Keratinocyte (primary cell): Measurements from ENCODE around the gene DCST2.

Source experiments
- CTCF ChIP-seq, 3 experiments: IDR thresholded peaks in 1 of 3; conservative IDR thresholded peaks in 1 of 3; optimal IDR thresholded peaks in 1 of 3; 2 replicates in 2 of 3; 3 replicates in 1 of 3; pipeline versions ENCODE3 to v1.5.1; 2011; ENCODE audit warnings: low read length in 3 of 3, mild to moderate bottlenecking in 3 of 3, moderate library complexity in 2 of 3, control low read depth in 1 of 3, inconsistent platforms in 1 of 3; ENCODE audit not compliant: insufficient read depth in 2 of 3; ENCODE audit errors: extremely low read depth in 1 of 3
- EZH2 ChIP-seq: IDR thresholded peaks from one replicate; pipeline ENCODE4 v1.6.1; 2012; ENCODE audit warnings: inconsistent platforms, mild to moderate bottlenecking, low read length, moderate library complexity

GRCh38 chr1:154989195-154989860 is 44.3 kb downstream of the DCST2 start:
- TF ChIP-seq CTCF (optimal IDR thresholded peaks at IDR 0.05 in 1 of 3, IDR thresholded peaks at IDR 0.05 in 1 of 3, conservative IDR thresholded peaks at IDR 0.05 in 1 of 3; ENCODE audit: extremely low read depth in 1 of 3, insufficient read depth in 2 of 3, low read length in 3 of 3), result no peak
- no peak for TF ChIP-seq EZH2
